ENCODE results near the gene DZIP1.
"Not testable (repeated sequence)": the region's sequence is repeated elsewhere in the genome, so short reads cannot be mapped to it uniquely, and the experiment has no call there.

DZIP1 gene, protein sequence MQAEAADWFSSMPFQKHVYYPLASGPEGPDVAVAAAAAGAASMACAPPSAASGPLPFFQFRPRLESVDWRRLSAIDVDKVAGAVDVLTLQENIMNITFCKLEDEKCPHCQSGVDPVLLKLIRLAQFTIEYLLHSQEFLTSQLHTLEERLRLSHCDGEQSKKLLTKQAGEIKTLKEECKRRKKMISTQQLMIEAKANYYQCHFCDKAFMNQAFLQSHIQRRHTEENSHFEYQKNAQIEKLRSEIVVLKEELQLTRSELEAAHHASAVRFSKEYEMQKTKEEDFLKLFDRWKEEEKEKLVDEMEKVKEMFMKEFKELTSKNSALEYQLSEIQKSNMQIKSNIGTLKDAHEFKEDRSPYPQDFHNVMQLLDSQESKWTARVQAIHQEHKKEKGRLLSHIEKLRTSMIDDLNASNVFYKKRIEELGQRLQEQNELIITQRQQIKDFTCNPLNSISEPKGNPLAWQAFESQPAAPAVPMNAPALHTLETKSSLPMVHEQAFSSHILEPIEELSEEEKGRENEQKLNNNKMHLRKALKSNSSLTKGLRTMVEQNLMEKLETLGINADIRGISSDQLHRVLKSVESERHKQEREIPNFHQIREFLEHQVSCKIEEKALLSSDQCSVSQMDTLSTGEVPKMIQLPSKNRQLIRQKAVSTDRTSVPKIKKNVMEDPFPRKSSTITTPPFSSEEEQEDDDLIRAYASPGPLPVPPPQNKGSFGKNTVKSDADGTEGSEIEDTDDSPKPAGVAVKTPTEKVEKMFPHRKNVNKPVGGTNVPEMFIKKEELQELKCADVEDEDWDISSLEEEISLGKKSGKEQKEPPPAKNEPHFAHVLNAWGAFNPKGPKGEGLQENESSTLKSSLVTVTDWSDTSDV

DNA sequence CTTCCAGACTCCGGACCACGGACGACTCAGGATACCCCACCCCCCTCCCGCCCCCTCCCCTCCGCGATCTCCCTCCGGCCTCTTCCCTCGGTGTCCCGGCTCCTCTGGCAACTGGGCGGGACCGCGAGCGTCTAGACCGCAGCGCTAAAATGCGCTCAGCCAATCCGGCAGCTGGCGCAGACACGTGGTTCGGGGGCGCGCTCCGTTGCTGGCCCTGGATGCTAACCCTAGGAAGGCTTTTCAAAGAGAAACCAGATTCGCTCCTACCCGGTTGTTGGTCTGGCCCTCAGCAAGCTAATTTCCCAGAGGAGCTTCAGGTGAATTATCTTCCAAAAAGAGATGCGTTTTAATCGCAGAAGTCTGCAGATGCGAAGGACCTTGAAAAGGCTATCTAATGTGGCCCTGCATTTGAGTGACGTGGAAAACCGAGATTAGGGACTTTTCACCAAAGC lies at the start of gene DZIP1:
TSS of gene DZIP1 (minus strand) at position 106 of the 452 bp plus-strand sequence. CDS start 2,677 bp downstream, outside the sequence.
- peak; percentile 24 for DNase-seq

DNA sequence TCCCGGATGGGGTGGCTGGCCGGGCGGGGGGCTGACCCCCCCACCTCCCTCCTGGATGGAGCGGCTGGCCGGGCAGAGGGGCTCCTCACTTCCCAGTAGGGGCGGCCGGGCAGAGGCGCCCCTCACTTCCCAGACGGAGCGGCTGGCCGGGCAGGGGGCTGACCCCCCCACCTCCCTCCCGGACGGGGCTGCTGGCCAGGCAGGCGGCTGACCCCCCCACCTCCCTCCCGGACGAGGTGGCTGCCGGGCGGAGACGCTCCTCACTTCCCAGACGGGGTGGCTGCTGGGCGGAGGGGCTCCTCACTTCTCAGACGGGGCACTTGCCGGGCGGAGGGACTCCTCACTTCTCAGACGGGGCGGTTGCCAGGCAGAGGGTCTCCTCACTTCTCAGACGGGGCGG lies 46.5 kb upstream of the DZIP1 start:
- not testable (repeated sequence) for DNase-seq

DNA sequence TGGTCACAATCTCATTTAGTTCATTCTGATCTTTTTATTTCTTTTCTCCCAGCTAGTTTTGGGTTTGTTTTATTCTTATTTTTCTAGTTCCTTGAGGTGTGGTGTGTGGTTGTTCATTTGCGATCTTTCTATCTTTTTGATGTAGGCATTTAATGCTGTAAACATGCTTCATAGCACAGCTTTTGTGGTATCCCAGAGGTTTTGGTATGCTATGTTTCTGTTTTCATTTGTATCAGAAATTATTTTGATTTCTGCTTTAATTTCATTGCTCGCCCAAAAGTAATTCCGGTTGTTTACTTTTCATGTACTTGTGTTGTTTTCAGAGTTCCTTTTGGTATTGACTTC lies 45.0 kb upstream of the DZIP1 start:
- no peak for DNase-seq

DNA sequence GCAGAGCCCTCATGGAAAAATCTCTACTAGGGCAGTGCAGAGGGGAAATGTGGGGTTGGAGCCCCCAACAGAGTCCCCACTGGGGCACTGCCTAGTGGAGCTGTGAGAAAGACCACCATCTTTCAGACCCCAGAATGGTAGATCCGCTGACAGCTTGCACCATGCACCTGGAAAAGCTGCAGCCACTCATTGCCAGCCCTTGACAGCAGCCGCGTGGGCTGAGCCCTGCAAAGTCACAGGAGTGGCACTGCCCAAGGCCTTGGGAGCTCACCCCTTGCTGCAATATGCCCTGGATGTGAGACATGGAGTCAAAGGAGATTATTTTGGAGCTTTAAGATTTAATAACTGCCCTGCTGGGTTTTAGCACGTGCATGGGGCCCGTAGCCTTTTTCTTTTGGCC lies 40.5 kb upstream of the DZIP1 start:
- not testable (repeated sequence) for DNase-seq

DNA sequence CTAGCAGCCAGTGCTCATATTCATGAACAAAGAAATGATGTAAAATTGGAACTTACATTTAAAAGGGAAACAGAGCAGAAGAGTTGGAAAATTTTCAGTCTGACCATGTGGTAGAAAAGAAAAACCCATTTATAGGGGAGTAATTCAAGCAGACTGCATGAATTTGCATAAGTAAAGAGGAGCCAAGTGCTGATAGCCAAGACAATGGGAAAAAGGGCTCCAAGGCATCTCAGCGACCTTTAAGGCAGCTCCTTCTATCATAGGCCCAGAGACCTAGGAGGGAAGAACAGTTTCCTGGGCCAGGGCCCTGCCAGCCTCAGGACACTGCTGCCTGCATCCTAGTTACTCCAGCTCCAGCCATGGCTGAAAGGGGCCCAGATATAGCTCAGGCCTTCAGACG lies 39.9 kb upstream of the DZIP1 start:
- no peak for DNase-seq

DNA sequence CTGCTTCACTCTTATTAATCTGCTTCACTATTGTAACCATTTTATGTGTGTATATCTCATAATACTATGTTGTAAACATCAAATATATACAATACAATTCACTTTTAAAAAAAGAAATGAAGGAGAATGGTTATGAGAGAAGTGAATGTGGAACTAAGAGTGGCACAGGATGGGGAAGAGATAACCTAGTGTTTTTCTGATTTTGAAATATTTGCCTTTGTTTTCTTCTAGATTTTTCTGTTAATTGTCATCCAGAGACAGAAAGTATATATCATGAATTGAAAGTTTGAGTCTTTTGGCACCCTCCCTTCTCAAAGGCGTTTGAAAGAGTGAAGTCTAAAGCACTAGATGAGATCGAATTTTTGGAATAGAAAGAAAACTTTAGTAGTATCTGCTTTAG lies 35.2 kb upstream of the DZIP1 start:
- DNase-seq = no peak

DNA sequence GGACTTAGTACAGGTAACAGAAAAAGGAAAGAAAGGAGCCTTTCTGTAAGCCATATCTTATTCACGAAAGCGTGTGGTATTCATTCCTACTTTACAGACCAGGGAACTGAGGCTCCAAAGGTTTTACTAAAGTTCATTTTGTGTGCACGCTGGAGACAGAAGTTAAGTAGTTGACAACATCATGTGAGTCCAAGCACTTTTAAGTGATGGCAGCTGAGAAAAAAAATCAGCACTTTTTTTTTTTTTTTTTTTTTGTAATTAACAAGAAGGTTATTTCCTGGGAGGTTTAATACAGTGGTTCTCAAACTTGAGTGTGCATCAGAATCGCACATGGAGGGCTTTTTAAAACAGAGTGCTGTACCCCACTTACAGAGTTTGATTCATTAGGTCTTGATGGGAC lies 34.5 kb upstream of the DZIP1 start:
- DNase-seq = no peak

DNA sequence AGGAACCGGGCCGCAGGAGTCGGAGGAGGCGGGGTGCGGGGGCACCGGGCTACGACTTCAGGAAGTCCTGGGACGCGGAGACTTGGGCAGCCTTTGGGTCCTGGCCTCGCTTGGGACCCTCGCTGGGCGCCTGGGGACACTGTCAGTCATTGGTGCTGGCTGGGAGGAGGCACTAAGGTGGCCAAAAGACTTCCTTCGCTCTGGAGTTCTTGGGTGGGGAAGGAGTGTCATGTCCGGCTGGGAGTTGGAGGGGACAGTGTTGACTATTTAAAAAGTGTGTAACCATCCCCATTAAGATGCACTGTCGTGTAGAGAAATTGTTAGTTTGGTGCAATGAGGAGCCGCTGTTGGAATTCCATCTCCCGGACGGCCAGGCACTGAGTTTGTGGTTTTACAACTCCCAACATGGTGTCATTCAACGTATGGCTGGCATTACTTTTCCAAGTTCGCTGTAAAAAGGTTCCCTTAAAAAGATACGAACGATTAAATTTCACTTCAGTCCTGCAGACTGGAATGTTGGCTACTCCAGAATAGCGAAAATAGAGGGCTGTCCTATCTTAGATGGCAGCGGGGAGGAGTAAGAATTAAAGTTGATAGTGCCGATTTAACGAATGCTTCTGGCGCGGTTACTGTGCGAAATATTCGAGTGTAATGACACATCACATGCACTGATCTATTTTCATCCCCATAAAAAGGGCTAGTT lies 33.2 kb upstream of the DZIP1 start:
- no peak for DNase-seq

DNA sequence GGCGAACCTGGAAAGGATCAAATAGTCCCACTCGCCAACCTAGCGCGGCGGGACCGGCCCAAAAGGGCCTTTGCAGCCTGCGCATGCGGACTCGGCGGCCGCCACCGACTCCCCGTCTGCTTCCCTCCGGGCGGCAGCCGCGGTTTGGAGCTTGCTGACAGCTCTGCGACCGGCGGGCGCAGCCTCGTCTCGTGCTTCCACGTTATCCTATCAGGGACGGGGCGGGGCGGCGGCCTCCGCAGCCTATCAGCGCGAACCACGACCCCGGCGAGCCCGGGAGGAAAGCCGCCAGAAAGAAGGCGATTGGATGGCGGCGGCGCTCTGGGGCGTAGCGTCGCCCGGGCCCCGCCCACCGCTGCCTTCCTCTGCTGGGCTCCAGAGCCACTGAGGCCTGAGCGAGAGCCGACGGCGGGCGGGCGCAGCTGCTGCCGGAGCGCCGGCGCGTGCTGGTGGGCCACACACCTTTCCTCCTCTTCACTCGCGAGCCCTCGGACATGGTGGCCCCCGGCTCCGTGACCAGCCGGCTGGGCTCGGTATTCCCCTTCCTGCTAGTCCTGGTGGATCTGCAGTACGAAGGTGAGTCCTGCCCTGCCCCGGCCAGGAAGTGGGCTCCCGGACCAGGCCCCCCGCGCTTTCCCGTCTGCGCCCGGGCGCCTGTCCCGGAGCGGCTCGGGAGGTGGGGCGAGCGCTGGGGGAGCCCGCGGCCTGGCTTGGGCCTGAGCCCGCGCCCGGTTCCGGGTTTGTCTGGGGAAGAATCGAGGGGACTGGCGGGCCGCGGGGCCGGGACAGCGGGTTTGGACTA lies 32.5 kb upstream of the DZIP1 start, which contains the start of gene DNAJC3:
TSS of gene DNAJC3 (plus strand) at position 378 of the 802 bp plus-strand sequence. CDS start at position 495, 117 bp downstream.
- peak; percentile 98 for DNase-seq

DNA sequence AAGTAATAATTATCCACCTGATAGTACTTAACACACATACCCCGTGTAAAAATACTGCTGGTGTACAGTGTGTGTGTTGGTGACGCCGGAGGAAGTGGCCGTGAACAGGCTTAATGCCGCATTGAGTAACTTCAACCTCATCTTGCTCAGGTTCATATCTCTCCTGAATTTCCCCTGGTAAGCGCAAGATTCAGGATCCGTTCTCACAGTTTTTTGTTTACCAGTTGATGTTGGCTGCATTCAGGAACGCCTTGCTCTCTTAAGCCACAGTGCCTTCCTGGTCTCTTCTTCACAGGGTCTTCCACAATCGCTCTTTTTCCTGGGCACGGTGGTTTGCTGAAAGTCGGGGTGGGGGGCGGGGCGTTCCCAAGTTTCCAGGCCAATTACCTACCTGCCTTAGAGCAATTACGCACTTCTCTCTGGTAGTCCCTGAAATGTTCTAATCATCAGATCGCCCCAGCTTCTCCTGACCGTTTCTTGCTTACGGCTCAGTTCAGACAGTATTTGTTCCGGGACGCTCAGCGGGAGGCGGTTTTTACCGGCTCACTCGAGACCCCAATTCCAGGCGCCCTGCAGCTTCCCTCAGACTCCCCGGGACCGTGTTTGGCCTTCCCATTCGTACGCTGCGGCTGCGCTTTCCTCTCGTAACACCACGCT lies 31.7 kb upstream of the DZIP1 start:
- peak; percentile 68 for DNase-seq

DNA sequence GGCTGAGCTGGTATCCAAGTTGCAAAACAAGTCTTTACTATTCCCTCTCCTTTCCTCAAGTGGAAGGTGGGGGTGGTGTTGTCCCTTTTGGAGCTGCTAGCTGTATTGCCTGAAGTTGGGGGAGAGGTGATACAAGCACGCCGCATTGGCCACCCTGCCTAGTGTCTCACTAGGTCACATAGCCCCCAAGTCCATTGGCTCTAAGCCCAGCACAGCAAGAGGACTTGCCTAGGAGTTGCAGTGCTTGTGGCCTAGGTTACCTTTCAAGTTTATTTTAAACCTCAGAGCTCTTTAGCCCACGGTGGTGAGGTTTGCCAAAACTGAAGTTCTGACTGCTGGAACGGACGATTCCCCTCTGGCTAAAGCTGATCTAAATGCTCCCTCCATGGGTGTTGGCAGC lies 27.1 kb upstream of the DZIP1 start:
- DNase-seq = no peak

DNA sequence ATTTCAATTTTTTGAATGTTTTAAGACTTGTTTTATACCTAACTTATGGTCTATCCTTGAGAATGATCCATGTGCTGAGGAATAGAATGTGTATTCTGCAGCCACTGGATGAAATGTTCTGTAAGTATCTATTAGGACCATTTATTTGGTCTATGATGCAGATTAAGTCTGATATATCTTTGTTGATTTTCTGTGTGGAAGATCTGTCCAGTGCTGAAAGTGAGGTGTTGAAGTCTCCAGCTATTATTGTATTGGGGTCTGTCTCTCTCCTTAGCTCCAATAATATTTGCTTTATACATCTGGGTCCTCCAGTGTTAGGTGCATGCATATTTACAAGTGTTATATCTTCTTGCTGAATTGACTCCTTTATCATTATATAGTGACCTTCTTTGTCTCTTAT lies 22.7 kb upstream of the DZIP1 start:
- not testable (repeated sequence) for DNase-seq

DNA sequence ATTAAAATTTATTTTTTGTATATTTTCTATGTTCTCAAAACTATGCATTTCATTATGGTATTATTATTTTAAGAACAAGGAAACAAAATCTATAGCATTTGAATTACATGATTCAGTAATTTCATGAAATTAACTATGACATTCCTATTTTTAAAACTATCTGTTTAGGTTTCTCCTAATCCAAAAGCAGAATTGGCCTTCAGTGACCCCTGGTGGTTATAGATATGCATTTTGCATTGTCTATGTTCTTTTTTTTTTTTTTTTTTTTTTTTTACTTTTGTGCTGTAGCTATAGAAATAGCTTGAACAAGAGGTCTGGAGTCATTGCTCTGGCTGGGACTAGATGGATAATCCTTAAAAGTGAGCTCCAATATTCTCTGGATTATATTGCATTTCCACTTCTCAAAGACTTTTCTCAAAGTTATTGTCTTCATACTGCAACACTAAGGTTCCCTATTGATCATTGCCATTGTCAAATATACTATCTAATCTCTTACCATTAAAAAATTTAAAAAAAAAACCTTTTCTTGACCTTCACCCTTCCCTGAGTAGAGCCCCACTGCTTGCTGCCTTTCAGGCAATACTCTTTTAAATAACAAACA lies 16.6 kb upstream of the DZIP1 start:
- DNase-seq = peak; percentile 32

DNA sequence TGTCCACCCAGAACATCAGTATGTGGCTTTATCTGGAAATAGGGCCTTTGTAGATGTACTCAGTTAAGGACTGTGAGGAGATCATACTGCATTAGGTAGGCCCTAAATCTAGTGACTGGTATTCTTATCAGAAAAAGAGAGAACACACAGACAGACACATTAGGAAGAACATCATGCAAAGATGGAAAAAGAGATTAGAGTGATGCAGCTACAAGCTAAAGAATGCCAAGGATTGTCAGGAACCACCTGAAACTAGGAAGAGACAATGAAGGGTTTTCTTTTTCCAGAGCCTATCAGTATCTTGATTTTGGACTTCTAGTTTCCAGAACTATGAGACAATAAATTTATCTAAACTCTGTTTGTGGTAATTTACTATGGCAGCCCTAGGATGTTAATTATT lies 15.0 kb upstream of the DZIP1 start:
- no peak for DNase-seq

DNA sequence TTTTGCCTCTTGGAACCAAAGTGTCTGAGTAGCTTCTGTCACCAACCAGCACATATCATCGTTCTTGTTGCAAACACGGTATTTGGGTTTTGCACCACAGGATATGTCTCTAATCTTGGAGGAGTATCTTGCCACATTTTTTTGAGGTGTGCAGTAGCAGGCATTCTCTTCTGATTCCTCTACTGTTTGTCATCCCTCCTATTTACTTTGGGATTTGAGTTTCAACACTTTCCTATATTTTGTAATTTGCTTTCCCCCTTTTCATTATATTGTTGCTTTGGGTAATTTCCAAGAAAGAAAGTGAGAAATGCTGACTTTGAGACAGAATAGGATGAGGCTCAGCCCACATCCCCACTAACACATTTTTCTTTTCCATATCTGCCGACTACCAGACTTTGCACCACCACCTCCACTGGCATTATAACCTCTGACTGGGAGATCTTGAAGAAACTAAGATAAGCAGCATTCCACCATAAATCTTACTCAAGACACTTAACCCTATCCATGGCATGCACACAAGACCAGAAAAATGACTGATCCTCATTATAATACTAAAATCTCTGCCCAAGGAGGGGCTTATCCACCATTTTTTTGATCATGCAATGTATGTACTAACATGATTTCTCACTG lies 12.0 kb upstream of the DZIP1 start:
- no peak for DNase-seq

DNA sequence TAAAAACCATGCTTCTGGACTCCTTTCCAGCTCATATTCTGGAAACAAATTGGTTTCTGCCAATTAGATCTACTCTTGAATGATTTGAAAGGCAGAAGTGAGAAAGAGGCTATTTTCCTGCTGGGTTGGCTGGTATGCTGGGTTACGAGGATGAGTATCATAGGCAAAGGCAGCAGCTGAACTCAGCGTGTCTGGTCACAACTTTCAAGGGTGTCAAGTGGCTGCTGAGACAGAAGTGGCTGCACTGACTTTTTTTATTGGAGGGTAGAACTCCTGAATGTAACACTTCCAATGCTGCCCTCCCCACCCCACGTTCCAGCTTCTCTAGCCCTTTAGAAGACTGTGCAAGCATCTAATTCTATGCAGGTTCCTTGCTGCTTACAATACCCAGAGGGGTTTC lies 8.3 kb upstream of the DZIP1 start:
- DNase-seq = no peak

DNA sequence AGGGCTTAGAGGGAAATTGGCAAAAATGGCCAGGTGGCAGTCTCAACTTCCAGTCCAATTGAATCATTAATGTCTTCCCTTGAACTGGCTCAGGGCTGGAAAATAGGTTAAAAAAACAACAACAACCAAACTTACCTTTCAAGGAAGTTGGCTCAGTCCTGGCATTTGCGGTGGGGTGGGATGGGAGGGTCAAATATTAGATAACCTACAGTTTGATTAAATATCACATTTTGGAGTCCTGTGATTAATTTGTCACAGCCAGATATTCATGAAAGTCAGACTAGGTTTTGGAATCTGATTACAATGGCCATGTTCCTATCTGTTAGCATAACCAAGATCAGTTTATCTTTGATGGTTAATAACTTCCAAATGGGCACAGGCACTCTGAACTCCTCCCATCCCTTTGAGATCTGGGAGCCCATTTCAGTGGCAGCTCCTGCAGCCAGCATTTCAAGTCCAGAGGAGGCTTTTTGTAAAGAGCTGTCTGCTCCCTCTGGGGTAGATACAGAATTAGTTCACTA lies 7.8 kb upstream of the DZIP1 start:
- no peak for DNase-seq

DNA sequence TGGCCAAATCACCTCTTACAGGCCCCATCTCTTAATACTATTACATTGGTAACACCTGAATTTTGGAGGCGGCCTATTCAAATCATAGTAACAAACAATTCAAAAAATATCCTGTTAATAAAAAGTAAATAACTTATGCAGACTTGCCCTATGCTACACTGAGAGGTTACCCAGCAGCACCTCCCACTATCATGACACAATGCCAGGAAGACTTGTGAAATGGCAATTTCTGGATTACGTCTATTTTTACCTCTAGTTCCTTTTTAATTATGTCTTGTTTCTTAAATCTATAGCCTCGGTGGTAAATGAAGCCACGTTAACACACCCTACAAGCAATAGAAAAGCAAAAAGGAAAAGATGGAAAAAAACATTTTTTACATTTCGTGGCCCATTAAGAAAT lies 6.2 kb upstream of the DZIP1 start:
- peak; percentile 23 for DNase-seq

DNA sequence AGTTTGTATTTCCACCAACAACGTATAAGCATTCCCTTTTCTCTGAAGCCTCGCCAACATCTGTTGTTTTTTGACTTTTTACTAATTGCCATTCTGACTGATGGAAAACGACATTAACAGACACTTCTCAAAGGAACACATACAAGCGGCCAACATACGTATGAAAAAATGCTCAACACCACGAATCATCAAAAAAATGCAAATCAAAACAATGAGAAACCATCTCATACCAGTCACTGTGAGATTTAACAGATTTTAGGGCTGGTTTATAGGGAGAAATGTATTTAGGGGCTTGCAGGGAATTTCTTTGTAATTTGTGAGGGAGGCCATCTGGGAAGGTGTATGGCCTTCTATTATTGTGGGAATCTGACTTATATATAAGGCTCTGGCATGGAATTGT lies 2.8 kb upstream of the DZIP1 start:
- DNase-seq = no peak

DNA sequence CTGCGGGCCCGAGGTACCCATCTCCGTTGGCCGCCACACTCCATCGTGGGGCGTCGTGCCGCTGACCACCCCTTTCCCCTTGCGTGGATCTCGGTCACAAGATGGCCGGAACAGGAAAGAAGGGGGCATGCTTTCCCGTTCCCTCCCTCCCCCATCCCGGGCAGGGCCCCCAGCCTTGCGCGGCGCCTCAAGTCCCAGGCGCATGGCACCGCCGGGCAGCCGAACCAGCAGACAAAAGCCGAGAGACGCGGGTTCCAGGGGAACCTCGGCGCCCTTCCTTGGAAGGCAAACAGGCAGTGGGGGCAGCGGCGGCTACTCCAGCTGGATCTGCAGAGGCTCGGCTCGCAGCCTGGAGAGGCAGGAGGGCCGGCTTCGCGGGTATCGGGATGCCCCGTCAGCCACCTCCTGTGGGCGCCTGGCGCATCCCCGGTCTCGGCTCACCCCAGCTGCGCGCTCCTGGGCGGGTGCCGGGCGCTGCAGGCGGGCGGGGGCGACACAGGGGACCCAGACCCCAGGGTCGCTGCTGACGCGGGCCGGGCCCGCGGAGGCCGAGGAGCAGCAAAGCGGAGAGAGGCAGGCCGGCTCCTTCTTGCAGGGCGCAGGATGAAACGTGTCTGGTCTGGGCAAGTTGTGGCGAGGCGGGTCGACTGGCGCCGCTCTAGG lies 439 bp downstream of the DZIP1 start:
- DNase-seq = no peak

All from GF-D8 (cell line).